Liver (tissue), 9 donors: ENCODE results near the gene CHMP1B. TPM values are rescaled to one million over a fixed set of nuclear protein-coding genes. Genes with fewer than 3 reads are reported as not detected.
A peak's percentile ranks its signal among the peaks of the same experiment; 100 is the strongest.

ENCODE experiments used
- DNase-seq: peaks from one replicate; pipeline ENCODE4 v3.0.0-alpha.2; 2017; ENCODE audit warnings: low spot score
- H3K27ac ChIP-seq, 2 donors: one replicate each; pipeline ENCODE4 v1.7.0; 2013; ENCODE audit warnings: inconsistent platforms in 2 of 2, low read length in 2 of 2, control low read depth in 1 of 2, low read depth in 1 of 2, mild to moderate bottlenecking in 1 of 2
- H3K27me3 ChIP-seq, 4 donors: one replicate each; pipeline versions ENCODE4 v1.6.1 to v1.7.0; 2013; ENCODE audit warnings: low read length in 3 of 4, inconsistent platforms in 1 of 4, mild to moderate bottlenecking in 1 of 4, moderate library complexity in 1 of 4; ENCODE audit not compliant: control insufficient read depth in 4 of 4, insufficient read depth in 4 of 4
- H3K36me3 ChIP-seq, 4 donors: one replicate each; pipeline versions ENCODE4 v1.6.1 to v1.7.0; 2013; ENCODE audit warnings: low read length in 3 of 4, mild to moderate bottlenecking in 3 of 4, low read depth in 1 of 4, moderate library complexity in 1 of 4; ENCODE audit not compliant: control insufficient read depth in 4 of 4, insufficient read depth in 3 of 4
- H3K4me1 ChIP-seq, 4 donors: one replicate each; pipeline versions ENCODE4 v1.6.1 to v1.7.0; 2013; ENCODE audit warnings: low read length in 3 of 4, mild to moderate bottlenecking in 3 of 4, moderate library complexity in 1 of 4; ENCODE audit not compliant: control insufficient read depth in 4 of 4, insufficient read depth in 4 of 4
- H3K4me3 ChIP-seq, 3 donors: one replicate each; pipeline versions ENCODE4 v1.6.1 to v1.7.0; 2013; ENCODE audit warnings: low read length in 3 of 3, control low read depth in 1 of 3, low read depth in 1 of 3, mild to moderate bottlenecking in 1 of 3
- H3K9ac ChIP-seq, 2 donors: one replicate each; pipeline ENCODE4 v1.7.0; 2013; ENCODE audit warnings: low read length in 2 of 2, mild to moderate bottlenecking in 2 of 2, moderate library complexity in 2 of 2, control low read depth in 1 of 2, low read depth in 1 of 2
- H3K9me3 ChIP-seq, 4 donors: one replicate each; pipeline versions ENCODE4 v1.6.1 to v1.7.0; 2013; ENCODE audit warnings: low read length in 3 of 4; ENCODE audit not compliant: control insufficient read depth in 4 of 4
- ATF3 ChIP-seq: IDR thresholded peaks from 2 replicates; pipeline ENCODE4 v1.6.1; 2016; ENCODE audit warnings: antibody characterized with exemption
- CTCF ChIP-seq: fragments of 150-350 bp; IDR thresholded peaks from 2 replicates; pipeline ENCODE4 v1.5.1; 2017; ENCODE audit warnings: improper control_type of control experiment, low read depth, low read length; ENCODE audit not compliant: missing input control
- EGR1 ChIP-seq, 2 donors: IDR thresholded peaks; 2 replicates each; pipeline ENCODE4 v1.6.1; 2016 to 2018; ENCODE audit warnings: antibody characterized with exemption in 2 of 2, low read depth in 2 of 2
- FOXA1 ChIP-seq: IDR thresholded peaks from 2 replicates; pipeline ENCODE4 v1.6.1; 2016; ENCODE audit warnings: antibody characterized with exemption
- FOXA2 ChIP-seq: IDR thresholded peaks from 2 replicates; pipeline ENCODE4 v1.6.1; 2016; ENCODE audit warnings: antibody characterized with exemption
- GABPA ChIP-seq, 2 donors: IDR thresholded peaks in 1 of 2; conservative IDR thresholded peaks in 1 of 2; 2 replicates each; pipeline ENCODE4 v1.6.1; 2016; ENCODE audit warnings: antibody characterized with exemption in 2 of 2, mild to moderate bottlenecking in 1 of 2, moderate library complexity in 1 of 2
- HNF4A ChIP-seq, 2 donors: conservative IDR thresholded peaks; 2 replicates each; pipeline ENCODE4 v1.6.1; 2016; ENCODE audit warnings: antibody characterized with exemption in 2 of 2, mild to moderate bottlenecking in 2 of 2
- HNF4G ChIP-seq: IDR thresholded peaks from 2 replicates; pipeline ENCODE4 v1.6.1; 2016; ENCODE audit warnings: antibody characterized with exemption
- JUND ChIP-seq, 2 donors: IDR thresholded peaks; 2 replicates each; pipeline ENCODE4 v1.6.1; 2016; ENCODE audit warnings: antibody characterized with exemption in 2 of 2
- MAX ChIP-seq: IDR thresholded peaks from 2 replicates; pipeline ENCODE4 v1.6.1; 2016; ENCODE audit warnings: antibody characterized with exemption
- NR2F2 ChIP-seq: IDR thresholded peaks from 2 replicates; pipeline ENCODE4 v1.6.1; 2016; ENCODE audit warnings: antibody characterized with exemption
- RAD21 ChIP-seq, 2 donors: IDR thresholded peaks; 2 replicates each; pipeline ENCODE4 v1.6.1; 2016; ENCODE audit warnings: antibody characterized with exemption in 2 of 2, mild to moderate bottlenecking in 2 of 2
- REST ChIP-seq: IDR thresholded peaks from 2 replicates; pipeline ENCODE4 v1.6.1; 2016; ENCODE audit warnings: antibody characterized with exemption, mild to moderate bottlenecking
- RXRA ChIP-seq, 2 donors: IDR thresholded peaks; 2 replicates each; pipeline ENCODE4 v1.6.1; 2017 to 2018; ENCODE audit warnings: antibody characterized with exemption in 2 of 2, mild to moderate bottlenecking in 1 of 2
- SP1 ChIP-seq: IDR thresholded peaks from 2 replicates; pipeline ENCODE4 v1.6.1; 2018; ENCODE audit warnings: antibody characterized with exemption, mild to moderate bottlenecking
- TAF1 ChIP-seq: conservative IDR thresholded peaks from 2 replicates; pipeline ENCODE4 v1.6.1; 2016; ENCODE audit warnings: antibody characterized with exemption, mild to moderate bottlenecking
- YY1 ChIP-seq: IDR thresholded peaks from 2 replicates; pipeline ENCODE4 v1.6.1; 2016; ENCODE audit warnings: antibody characterized with exemption, mild to moderate bottlenecking
- ZBTB33 ChIP-seq: IDR thresholded peaks from 2 replicates; pipeline ENCODE4 v1.6.1; 2016; ENCODE audit warnings: antibody characterized with exemption
- WGBS: extraction: QIAGEN DNeasy Blood & Tissue Kit; methylation state at CpG from one replicate; pipeline ENCODE4 v1.1.7; 2013; 5-methylcytosine and 5-hydroxymethylcytosine counted together
- polyA plus RNA-seq, 2 donors: library from polyadenylated mRNA; stranded (reverse) in 1 of 2; unstranded in 1 of 2; fragments of 200-250 nt in 1 of 2; fragments of >200 nt in 1 of 2; fragmentation: Nextera tagmentation in 1 of 2; extraction: Ambion mirVana in 1 of 2; gene quantifications; one replicate each; pipeline versions ENCODE4 v1.2.1 to v1.2.3, GENCODE V29; 2013 to 2015
- total RNA-seq, 2 donors: library from RNA; depleted of rRNA; stranded (reverse); fragments of >200 nt; gene quantifications; one replicate each; pipeline ENCODE4 v1.2.3, GENCODE V29; 2014
- donor health status: healthy.
- donor health status: healthy.
- donor health status: healthy.
- donor health status: healthy.
- donor health status: healthy.

CHMP1B gene
- total RNA-seq (10 to 100 TPM; 19.5 to 23.6 TPM), polyA plus RNA-seq (10 to 100 TPM; 13.6 to 18.7 TPM)

GRCh38 chr18:11851146-11851805 lies at the start of gene CHMP1B:
TSS of gene CHMP1B (plus strand) at chr18:11851413. CDS start at chr18:11851512, 99 bp downstream.
- under 1% methylated on average over 53 of the region's 53 CpGs for WGBS
- H3K9ac ChIP-seq = peak within 1 kb of the TSS; percentile 81 to 93
- H3K9me3 ChIP-seq = no peaks in the 10 kb centered on the region
- H3K27ac ChIP-seq = peak within 1 kb of the TSS; percentile 91 to 95
- no peaks in the 10 kb centered on the region for H3K36me3 ChIP-seq
- peak; percentile 88 for TF ChIP-seq YY1
- TF ChIP-seq JUND (IDR thresholded peaks at IDR 0.05) = peak in 1 of 2 donors; percentile 35
- peak; percentile 80 for TF ChIP-seq ZBTB33
- TF ChIP-seq SP1 = peak; percentile 69
- no peak for TF ChIP-seq NR2F2
- TF ChIP-seq HNF4A (conservative IDR thresholded peaks at IDR 0.05) = peak in 1 of 2 donors; percentile 36
- peak; percentile 81 for TF ChIP-seq REST
- no peak for TF ChIP-seq FOXA2
- no peak for TF ChIP-seq MAX
- TF ChIP-seq ATF3 = no peak
- no peak for TF ChIP-seq CTCF
- peak in 1 of 2 donors; percentile 86 for TF ChIP-seq GABPA (IDR thresholded peaks at IDR 0.05 in 1 of 2, conservative IDR thresholded peaks at IDR 0.05 in 1 of 2)
- peak in 1 of 2 donors; percentile 41 for TF ChIP-seq RXRA (IDR thresholded peaks at IDR 0.05)
- peak; percentile 44 for TF ChIP-seq FOXA1
- no peak for TF ChIP-seq HNF4G
- TF ChIP-seq RAD21 (IDR thresholded peaks at IDR 0.05) = no peak
- TF ChIP-seq EGR1 (IDR thresholded peaks at IDR 0.05; ENCODE audit: low read depth in 2 of 2) = peak in 1 of 2 donors; percentile 72
- peak; percentile 95 for TF ChIP-seq TAF1
- no peaks in the 10 kb centered on the region for H3K27me3 ChIP-seq
- DNase-seq = peak; percentile 98
- H3K4me3 ChIP-seq = peak within 1 kb of the TSS; percentile 73 to 95 (median 94)
- peaks cover 3 to 32% (median 22%) of the 10 kb centered on the region in 4 donors for H3K4me1 ChIP-seq
